Endothelial cell of umbilical vein (primary cell): ENCODE data around the gene LRRC14B.

Experiments used
- CTCF ChIP-seq, 2 donors: IDR thresholded peaks; 1 replicate in 1 of 2; 2 replicates in 1 of 2; pipeline ENCODE4 v1.5.1; 2011; ENCODE audit warnings: low read length in 2 of 2, mild to moderate bottlenecking in 2 of 2, moderate library complexity in 2 of 2, control low read depth in 1 of 2, inconsistent platforms in 1 of 2, low read depth in 1 of 2; ENCODE audit not compliant: insufficient read depth in 1 of 2; ENCODE audit errors: extremely low read depth in 1 of 2
- EZH2 ChIP-seq: IDR thresholded peaks from 2 replicates; pipeline ENCODE4 v1.6.1; 2012; ENCODE audit warnings: borderline replicate concordance, low read depth, mild to moderate bottlenecking, moderate library complexity, low read length, inconsistent platforms; ENCODE audit not compliant: severe bottlenecking
- FOS ChIP-seq: IDR thresholded peaks from 2 replicates; pipeline ENCODE4 v1.6.1; 2011; ENCODE audit warnings: mild to moderate bottlenecking, low read length, moderate library complexity, borderline replicate concordance; ENCODE audit not compliant: insufficient read depth
- GATA2 ChIP-seq: IDR thresholded peaks from 2 replicates; pipeline ENCODE4 v1.7.0; 2011; ENCODE audit warnings: low read depth, mild to moderate bottlenecking, moderate library complexity, mixed read lengths, low read length; ENCODE audit not compliant: insufficient read length, insufficient read depth
- JUN ChIP-seq: IDR thresholded peaks from 2 replicates; pipeline ENCODE4 v1.6.1; 2011; ENCODE audit warnings: borderline replicate concordance, low read depth; ENCODE audit not compliant: insufficient read length, insufficient read depth
- MAX ChIP-seq: IDR thresholded peaks from 2 replicates; pipeline ENCODE4 v1.6.1; 2011; ENCODE audit not compliant: insufficient read depth, insufficient read length
- POLR2A ChIP-seq: IDR thresholded peaks from 2 replicates; pipeline ENCODE4 v1.6.1; 2012; ENCODE audit warnings: low read depth, mild to moderate bottlenecking, control low read depth, low read length
- POLR2AphosphoS5 ChIP-seq: IDR thresholded peaks from 2 replicates; pipeline ENCODE4 v1.6.1; 2012; ENCODE audit warnings: low read depth, mild to moderate bottlenecking, control low read depth, low read length, moderate library complexity; ENCODE audit not compliant: insufficient read depth

GRCh38 chr5:213803-214395 is 22.6 kb downstream of the LRRC14B start:
- TF ChIP-seq POLR2A (no peak), CTCF (IDR thresholded peaks at IDR 0.05; ENCODE audit: extremely low read depth in 1 of 2, insufficient read depth in 1 of 2, low read depth in 1 of 2, low read length in 2 of 2) (no peak), POLR2AphosphoS5 (no peak), JUN (no peak), EZH2 (no peak), MAX (no peak), GATA2 (no peak), FOS (no peak)
